WTC11 (cell line): ENCODE data around the gene IFNGR1. TPM values are rescaled to one million over a fixed set of nuclear protein-coding genes. Genes with fewer than 3 reads are reported as not detected.

Source experiments
- ATAC-seq: fragments of 200-7000 bp; cut with Tn5 transposase; 2 replicates; pipeline ENCODE4 v1.10.0; 2021; ENCODE audit warnings: mild to moderate bottlenecking, moderate library complexity
- CTCF ChIA-PET: fragments of 300-600 bp; sonication (Branson Sonifier 250); formaldehyde crosslinking; loops from one replicate; lab custom pipeline; 2021; ENCODE audit warnings: antibody characterized with exemption; lab: Charles Lee
- POLR2A ChIA-PET: fragments of 350-600 bp; sonication (Branson Sonifier 250); formaldehyde crosslinking; loops from one replicate; lab custom pipeline; 2021; ENCODE audit warnings: antibody characterized with exemption; lab: Charles Lee
- DNase-seq: peaks from one replicate; pipeline ENCODE4 v3.0.0; 2021; ENCODE audit warnings: low spot score
- H3K27ac Mint-ChIP-seq: 2 replicates; pipeline ENCODE4 v1.8.0; 2021; ENCODE audit warnings: mixed read lengths
- H3K27me3 Mint-ChIP-seq: 2 replicates; pipeline ENCODE4 v1.8.0; 2021; ENCODE audit warnings: low read depth, mild to moderate bottlenecking, moderate library complexity, mixed read lengths
- H3K36me3 Mint-ChIP-seq: 2 replicates; pipeline ENCODE4 v1.8.0; 2021; ENCODE audit warnings: mixed read lengths
- H3K4me1 Mint-ChIP-seq: 2 replicates; pipeline ENCODE4 v1.8.0; 2022; ENCODE audit warnings: mixed read lengths
- H3K4me3 Mint-ChIP-seq: 2 replicates; pipeline ENCODE4 v1.8.0; 2021; ENCODE audit warnings: mild to moderate bottlenecking, moderate library complexity, mixed read lengths
- H3K9me3 Mint-ChIP-seq: 2 replicates; pipeline ENCODE4 v1.8.0; 2021; ENCODE audit warnings: mixed read lengths
- CDX4 ChIP-seq: fragments of 250-450 bp; sonication (Bioruptor Pico); IDR thresholded peaks from 2 replicates; pipeline ENCODE4 v1.9.0; 2021; ENCODE audit warnings: moderate library complexity, mild to moderate bottlenecking, inconsistent platforms, borderline replicate concordance
- CREB1 ChIP-seq: sonication (generic); formaldehyde crosslinking; IDR thresholded peaks from 2 replicates; pipeline ENCODE4 v1.8.0; 2023; ENCODE audit warnings: mild to moderate bottlenecking, missing genetic modification reagents
- ETV6 ChIP-seq: sonication (generic); formaldehyde crosslinking; IDR thresholded peaks from 2 replicates; pipeline ENCODE4 v1.8.1; 2022; ENCODE audit warnings: mild to moderate bottlenecking, missing genetic modification reagents
- FOXJ3 ChIP-seq: sonication (generic); formaldehyde crosslinking; IDR thresholded peaks from 2 replicates; pipeline ENCODE4 v1.9.0; 2021; ENCODE audit warnings: missing genetic modification reagents, mild to moderate bottlenecking, borderline replicate concordance
- GABPB1 ChIP-seq: sonication (generic); formaldehyde crosslinking; IDR thresholded peaks from 2 replicates; pipeline ENCODE4 v1.8.1; 2023; ENCODE audit warnings: mild to moderate bottlenecking, missing genetic modification reagents
- GRHL2 ChIP-seq: fragments of 250-450 bp; sonication (Bioruptor Pico); IDR thresholded peaks from 2 replicates; pipeline ENCODE4 v1.8.0; 2022; ENCODE audit warnings: mild to moderate bottlenecking, moderate library complexity; ENCODE audit not compliant: insufficient replicate concordance, severe bottlenecking
- IRF2 ChIP-seq: sonication (generic); formaldehyde crosslinking; IDR thresholded peaks from 2 replicates; pipeline ENCODE4 v1.8.0; 2022; ENCODE audit warnings: low read depth, missing genetic modification reagents, borderline replicate concordance
- KAT7 ChIP-seq: sonication (generic); formaldehyde crosslinking; IDR thresholded peaks from 2 replicates; pipeline ENCODE4 v1.8.1; 2023; ENCODE audit warnings: missing genetic modification reagents, mild to moderate bottlenecking, borderline replicate concordance
- MLX ChIP-seq: sonication (generic); formaldehyde crosslinking; IDR thresholded peaks from 2 replicates; pipeline ENCODE4 v1.8.1; 2023; ENCODE audit warnings: mild to moderate bottlenecking, missing genetic modification reagents, moderate library complexity
- NFATC4 ChIP-seq: fragments of 250-450 bp; sonication (Bioruptor Pico); IDR thresholded peaks from 2 replicates; pipeline ENCODE4 v1.9.0; 2021; ENCODE audit warnings: mild to moderate bottlenecking
- NFYB ChIP-seq: sonication (generic); formaldehyde crosslinking; conservative IDR thresholded peaks from 2 replicates; pipeline ENCODE4 v1.8.0; 2022; ENCODE audit warnings: low read depth, missing genetic modification reagents
- PRRX2 ChIP-seq: fragments of 250-450 bp; sonication (Bioruptor Pico); IDR thresholded peaks from 2 replicates; pipeline ENCODE4 v1.8.0; 2021; ENCODE audit warnings: mild to moderate bottlenecking
- SOX15 ChIP-seq: fragments of 250-450 bp; sonication (Bioruptor Pico); IDR thresholded peaks from 2 replicates; pipeline ENCODE4 v1.9.0; 2021; ENCODE audit warnings: mild to moderate bottlenecking
- SP1 ChIP-seq: sonication (generic); formaldehyde crosslinking; conservative IDR thresholded peaks from 2 replicates; pipeline ENCODE4 v1.8.1; 2022; ENCODE audit warnings: missing genetic modification reagents
- TEAD1 ChIP-seq: sonication (generic); formaldehyde crosslinking; IDR thresholded peaks from 2 replicates; pipeline ENCODE4 v1.8.0; 2022; ENCODE audit warnings: mild to moderate bottlenecking, missing genetic modification reagents
- TP53 ChIP-seq: sonication (generic); formaldehyde crosslinking; IDR thresholded peaks from 2 replicates; pipeline ENCODE4 v1.8.1; 2023; ENCODE audit warnings: mild to moderate bottlenecking, missing genetic modification reagents
- USF1 ChIP-seq: sonication (generic); formaldehyde crosslinking; IDR thresholded peaks from 2 replicates; pipeline ENCODE4 v1.8.0; 2022; ENCODE audit warnings: mild to moderate bottlenecking, missing genetic modification reagents
- USF2 ChIP-seq: sonication (generic); formaldehyde crosslinking; IDR thresholded peaks from 2 replicates; pipeline ENCODE4 v1.8.1; 2023; ENCODE audit warnings: mild to moderate bottlenecking, missing genetic modification reagents, moderate library complexity
- ZNF121 ChIP-seq: sonication (generic); formaldehyde crosslinking; IDR thresholded peaks from 2 replicates; pipeline ENCODE4 v1.8.0; 2023; ENCODE audit warnings: missing genetic modification reagents
- ZNF232 ChIP-seq: sonication (generic); formaldehyde crosslinking; IDR thresholded peaks from 2 replicates; pipeline ENCODE4 v1.8.0; 2022; ENCODE audit warnings: mild to moderate bottlenecking, missing genetic modification reagents
- ZNF317 ChIP-seq: sonication (generic); formaldehyde crosslinking; IDR thresholded peaks from 2 replicates; pipeline ENCODE4 v1.8.1; 2023; ENCODE audit warnings: low read depth, mild to moderate bottlenecking, moderate library complexity, missing genetic modification reagents, borderline replicate concordance
- ZNF423 ChIP-seq: fragments of 250-450 bp; sonication (Bioruptor Pico); IDR thresholded peaks from 2 replicates; pipeline ENCODE4 v2.1.2; 2022; ENCODE audit warnings: mild to moderate bottlenecking, moderate library complexity
- total RNA-seq: library from RNA; stranded (reverse); gene quantifications from 3 replicates; pipeline ENCODE4 v1.2.3, GENCODE V29; 2021

Gene IFNGR1
- total RNA-seq, 1 experiment from 2014 or later, result 17.6 TPM

- no peak for TF ChIP-seq SP1 (CRISPR knock-in tag)
- TF ChIP-seq PRRX2 (CRISPR knock-in tag), result no peak
- no peak for TF ChIP-seq NFATC4
- TF ChIP-seq USF2 (CRISPR knock-in tag), result no peak
- TF ChIP-seq ZNF423 (CRISPR knock-in tag), result no peak
- no peak for TF ChIP-seq CREB1 (CRISPR knock-in tag)
- TF ChIP-seq TP53, result no peak
- no peak for TF ChIP-seq GRHL2 (CRISPR knock-in tag)
- TF ChIP-seq NFYB (CRISPR knock-in tag), result no peak
- no peak for TF ChIP-seq FOXJ3
- TF ChIP-seq TEAD1, result no peak
- no peak for TF ChIP-seq GABPB1
- TF ChIP-seq CDX4 (CRISPR knock-in tag), result no peak
- CTCF ChIA-PET, result interaction anchor here (1.3 kb wide), 1 partner anchor 112 kb away, joined by 3 read pairs; no protein-coding TSS in a partner anchor
- H3K27ac Mint-ChIP-seq, result no peak overlapping the region
- POLR2A ChIA-PET, result no interaction called here
- H3K36me3 Mint-ChIP-seq, result peaks cover 70% of the 10 kb centered on the region
- ATAC-seq (no peak), DNase-seq (no peak)
- peaks cover 85% of the 10 kb centered on the region for H3K9me3 Mint-ChIP-seq
- H3K4me3 Mint-ChIP-seq, result no peak overlapping the region
- H3K4me1 Mint-ChIP-seq, result no peaks in the 10 kb centered on the region
- H3K27me3 Mint-ChIP-seq, result peaks cover 6% of the 10 kb centered on the region
Measured at GRCh38 chr6:137188855-137189254, 30.3 kb downstream of the IFNGR1 start.

GRCh38 chr6:137185290-137185689 is 33.9 kb downstream of the IFNGR1 start:
- Mint-ChIP-seq H3K27ac (no peak overlapping the region), H3K36me3 (peaks cover 83% of the 10 kb centered on the region), H3K27me3 (peaks cover 16% of the 10 kb centered on the region), H3K4me3 (no peak overlapping the region), H3K4me1 (no peaks in the 10 kb centered on the region), H3K9me3 (peaks cover 86% of the 10 kb centered on the region)
- DNase-seq (no peak), ATAC-seq (no peak)
- ChIA-PET CTCF (no interaction called here), POLR2A (no interaction called here)
- no peak for TF ChIP-seq ZNF232
- TF ChIP-seq TEAD1, result no peak
- no peak for TF ChIP-seq KAT7 (CRISPR knock-in tag)
- no peak for TF ChIP-seq ETV6 (CRISPR knock-in tag)
- no peak for TF ChIP-seq ZNF317
- TF ChIP-seq ZNF121, result no peak

- TF ChIP-seq IRF2 (no peak), USF2 (CRISPR knock-in tag) (no peak), ZNF121 (no peak), MLX (no peak), USF1 (no peak), SOX15 (CRISPR knock-in tag) (no peak)
- TF ChIP-seq, all 79 proteins: peak for 0
- no peak for DNase-seq
- Mint-ChIP-seq H3K9me3 (peaks cover 88% of the 10 kb centered on the region), H3K4me3 (no peak overlapping the region), H3K4me1 (no peaks in the 10 kb centered on the region), H3K27me3 (peaks cover 16% of the 10 kb centered on the region), H3K36me3 (peaks cover 85% of the 10 kb centered on the region), H3K27ac (no peak overlapping the region)
- ATAC-seq, result no peak
- POLR2A ChIA-PET, result no interaction called here
- CTCF ChIA-PET, result no interaction called here
Measured at GRCh38 chr6:137182654-137183073, 36.5 kb downstream of the IFNGR1 start.
